Peyer's patch (tissue), 4 donors: ENCODE measurements around the gene WIPF3.

ENCODE experiments used
- CTCF ChIP-seq, 6 experiments: fragments of 450-650 bp in 4 of 6; fragments of 200-600 bp in 2 of 6; sonication (generic) in 1 of 6; IDR thresholded peaks; one replicate each; pipeline ENCODE4 v1.5.1; 2017 to 2019; ENCODE audit warnings: antibody characterized with exemption in 6 of 6, mild to moderate bottlenecking in 3 of 6, moderate library complexity in 1 of 6
- POLR2A ChIP-seq, 2 donors: fragments of 450-650 bp; IDR thresholded peaks; one replicate each; pipeline ENCODE4 v1.5.1; 2017; ENCODE audit warnings: antibody characterized with exemption in 2 of 2, mild to moderate bottlenecking in 2 of 2, moderate library complexity in 2 of 2

GRCh38 chr7:29835718-29836117, 29.4 kb downstream of the WIPF3 start:
- TF ChIP-seq POLR2A (IDR thresholded peaks at IDR 0.05) (no peak), CTCF (IDR thresholded peaks at IDR 0.05) (no peak)
